H1 (cell line): ENCODE data around the gene MED29. TPM values are rescaled to one million over a fixed set of nuclear protein-coding genes. Genes with fewer than 3 reads are reported as not detected.
A peak's percentile ranks its signal among the peaks of the same experiment; 100 is the strongest.

ENCODE experiments used
- CTCF ChIA-PET: fragments of 300-600 bp; sonication (Branson Sonifier 250); formaldehyde crosslinking; loops from one replicate; lab custom pipeline; 2021; ENCODE audit not compliant: partially characterized antibody; lab: Charles Lee
- POLR2A ChIA-PET: fragments of 300-600 bp; sonication (Branson Sonifier 250); formaldehyde crosslinking; loops from one replicate; lab custom pipeline; 2021; ENCODE audit warnings: inconsistent platforms; ENCODE audit not compliant: partially characterized antibody; lab: Charles Lee
- DNase-seq, 2 experiments: peaks; one replicate each; pipeline versions ENCODE4 v3.0.0 to v3.0.0-alpha.2; 2010 to 2022; ENCODE audit warnings: low spot score in 2 of 2, low read depth in 1 of 2, mixed read lengths in 1 of 2
- FAIRE-seq: peaks from 2 replicates; lab custom pipeline; 2011; peaks lifted over from hg19 to GRCh38; lab: Jason Lieb, UNC
- H2AFZ ChIP-seq: 2 replicates; pipeline ENCODE4 v1.8.1; 2012; ENCODE audit warnings: low read length, inconsistent platforms
- H2AK5ac ChIP-seq: 2 replicates; pipeline ENCODE4 v1.6.1; 2013; ENCODE audit warnings: low read depth, low read length
- H2BK120ac ChIP-seq: replicated peaks from 2 replicates; pipeline ENCODE3; 2013; ENCODE audit warnings: low read depth, low read length, inconsistent platforms
- H2BK12ac ChIP-seq: 2 replicates; pipeline ENCODE4 v1.6.1; 2013; ENCODE audit warnings: low read depth, low read length
- H2BK15ac ChIP-seq: 2 replicates; pipeline ENCODE4 v1.6.1; 2013; ENCODE audit warnings: low read length
- H2BK20ac ChIP-seq: 2 replicates; pipeline ENCODE4 v1.6.1; 2013; ENCODE audit warnings: low read length
- H2BK5ac ChIP-seq: 2 replicates; pipeline ENCODE4 v1.6.1; 2013; ENCODE audit warnings: low read depth, low read length
- H3K14ac ChIP-seq: 2 replicates; pipeline ENCODE4 v1.6.1; 2013; ENCODE audit warnings: inconsistent platforms; ENCODE audit not compliant: insufficient read length
- H3K18ac ChIP-seq: 2 replicates; pipeline ENCODE4 v1.6.1; 2013; ENCODE audit warnings: low read length; ENCODE audit errors: extremely low read depth
- H3K23ac ChIP-seq: 2 replicates; pipeline ENCODE4 v1.6.1; 2013; ENCODE audit warnings: inconsistent platforms; ENCODE audit not compliant: insufficient read length
- H3K23me2 ChIP-seq: 2 replicates; pipeline ENCODE4 v1.6.1; 2013; ENCODE audit warnings: low read depth, low read length
- H3K27ac ChIP-seq: 2 replicates; pipeline ENCODE4 v1.6.1; 2011; ENCODE audit warnings: low read depth, low read length, inconsistent platforms
- H3K27me3 ChIP-seq, 4 experiments: replicated peaks in 1 of 4; 1 replicate in 1 of 4; 2 replicates in 3 of 4; pipeline versions ENCODE4 v1.6.1 to v1.8.1; 2011 to 2013; ENCODE audit warnings: low read length in 3 of 4, mild to moderate bottlenecking in 3 of 4, inconsistent platforms in 2 of 4, mixed read lengths in 2 of 4, moderate library complexity in 1 of 4; ENCODE audit not compliant: control insufficient read depth in 3 of 4, insufficient read depth in 3 of 4; ENCODE audit errors: extremely low read depth in 1 of 4
- H3K36me3 ChIP-seq, 4 experiments: 2 replicates each; pipeline versions ENCODE4 v1.6.1 to v1.8.1; 2011 to 2013; ENCODE audit warnings: mild to moderate bottlenecking in 4 of 4, low read length in 3 of 4, moderate library complexity in 2 of 4, control low read depth in 1 of 4, inconsistent platforms in 1 of 4; ENCODE audit not compliant: insufficient read depth in 4 of 4, control insufficient read depth in 2 of 4
- H3K4ac ChIP-seq: replicated peaks from 2 replicates; pipeline ENCODE3; 2013; ENCODE audit warnings: low read length, low read depth, mixed read lengths, inconsistent platforms; ENCODE audit not compliant: insufficient read length
- H3K4me1 ChIP-seq, 4 experiments: replicated peaks in 1 of 4; 1 replicate in 1 of 4; 2 replicates in 3 of 4; pipeline versions ENCODE4 v1.6.1 to v1.8.1; 2011 to 2013; ENCODE audit warnings: low read length in 3 of 4, inconsistent platforms in 2 of 4, mixed read lengths in 1 of 4; ENCODE audit not compliant: insufficient read depth in 4 of 4, control insufficient read depth in 3 of 4
- H3K4me2 ChIP-seq, 2 experiments: 2 replicates each; pipeline versions ENCODE4 v1.6.1 to v1.8.1; 2011 to 2013; ENCODE audit warnings: low read depth in 2 of 2, low read length in 2 of 2, control low read depth in 1 of 2, inconsistent platforms in 1 of 2, mild to moderate bottlenecking in 1 of 2; ENCODE audit not compliant: insufficient read depth in 1 of 2
- H3K4me3 ChIP-seq, 4 experiments: fragments of 200-600, 300-600 bp in 1 of 4; sonication (generic), shearing (Covaris generic), sonication (Bioruptor Twin) in 1 of 4; 2 replicates each; pipeline versions ENCODE4 v1.5.1 to v1.8.1; 2011 to 2016; ENCODE audit warnings: low read length in 4 of 4, low read depth in 3 of 4, control low read depth in 2 of 4, inconsistent platforms in 2 of 4, mild to moderate bottlenecking in 2 of 4, mixed read lengths in 1 of 4, moderate library complexity in 1 of 4; ENCODE audit not compliant: insufficient read depth in 2 of 4; ENCODE audit errors: extremely low read depth in 1 of 4
- H3K56ac ChIP-seq: replicated peaks from 2 replicates; pipeline ENCODE3; 2013; ENCODE audit warnings: low read depth, mild to moderate bottlenecking, mixed read lengths, low read length, inconsistent platforms; ENCODE audit not compliant: insufficient read length
- H3K79me1 ChIP-seq: 2 replicates; pipeline ENCODE4 v1.6.1; 2013; ENCODE audit warnings: low read depth, low read length, control low read depth
- H3K79me2 ChIP-seq, 2 experiments: 2 replicates each; pipeline versions ENCODE4 v1.6.1 to v1.8.1; 2012 to 2013; ENCODE audit warnings: low read length in 2 of 2, mild to moderate bottlenecking in 2 of 2, inconsistent platforms in 1 of 2; ENCODE audit not compliant: insufficient read depth in 2 of 2, control insufficient read depth in 1 of 2
- H3K9ac ChIP-seq, 4 experiments: replicated peaks in 1 of 4; 1 replicate in 1 of 4; 2 replicates in 3 of 4; pipeline versions ENCODE4 v1.6.1 to v1.8.1; 2011 to 2013; ENCODE audit warnings: low read depth in 3 of 4, low read length in 3 of 4, control low read depth in 2 of 4, mild to moderate bottlenecking in 2 of 4, moderate library complexity in 2 of 4, inconsistent platforms in 1 of 4; ENCODE audit errors: extremely low read depth in 1 of 4
- H3K9me3 ChIP-seq, 2 experiments: 2 replicates each; pipeline versions ENCODE4 v1.6.1 to v1.8.1; 2012 to 2013; ENCODE audit warnings: mild to moderate bottlenecking in 2 of 2, moderate library complexity in 2 of 2, control low read depth in 1 of 2, inconsistent platforms in 1 of 2, low read depth in 1 of 2, low read length in 1 of 2, mixed read lengths in 1 of 2; ENCODE audit not compliant: insufficient read depth in 2 of 2
- H4K20me1 ChIP-seq, 2 experiments: replicated peaks in 1 of 2; 2 replicates each; pipeline versions ENCODE3 to v1.8.1; 2011 to 2013; ENCODE audit warnings: inconsistent platforms in 2 of 2, low read length in 2 of 2, mild to moderate bottlenecking in 1 of 2; ENCODE audit not compliant: insufficient read depth in 2 of 2, control insufficient read depth in 1 of 2
- H4K5ac ChIP-seq: 2 replicates; pipeline ENCODE4 v1.6.1; 2013; ENCODE audit warnings: low read length, low read depth, mixed read lengths, inconsistent platforms; ENCODE audit not compliant: insufficient read length
- H4K8ac ChIP-seq: 2 replicates; pipeline ENCODE4 v1.8.0; 2013; ENCODE audit warnings: mild to moderate bottlenecking, moderate library complexity, low read length, inconsistent platforms; ENCODE audit not compliant: insufficient read depth; ENCODE audit errors: extremely low read depth
- H4K91ac ChIP-seq: replicated peaks from 2 replicates; pipeline ENCODE3; 2013; ENCODE audit warnings: low read length, mixed read lengths, inconsistent platforms; ENCODE audit not compliant: insufficient read length
- CBX8 ChIP-seq: fragments of 300-800, 300-1000 bp; sonication (generic); IDR thresholded peaks from 2 replicates; pipeline ENCODE4 v1.7.1; 2016; ENCODE audit warnings: low read depth, low read length, borderline replicate concordance
- CHD1 ChIP-seq: IDR thresholded peaks from 2 replicates; pipeline ENCODE4 v1.6.1; 2012; ENCODE audit warnings: low read depth, low read length, improper control_type of control experiment
- CHD2 ChIP-seq: IDR thresholded peaks from 2 replicates; pipeline ENCODE4 v1.6.1; 2012; ENCODE audit warnings: low read length, improper control_type of control experiment
- CREB1 ChIP-seq: IDR thresholded peaks from 2 replicates; pipeline ENCODE4 v1.6.1; 2012; ENCODE audit warnings: inconsistent platforms
- EGR1 ChIP-seq: IDR thresholded peaks from 2 replicates; pipeline ENCODE4 v1.6.1; 2011; ENCODE audit warnings: low read depth, low read length, borderline replicate concordance
- EP300 ChIP-seq, 2 experiments: IDR thresholded peaks; 1 replicate in 1 of 2; 2 replicates in 1 of 2; pipeline ENCODE4 v1.6.1; 2011 to 2012; ENCODE audit warnings: low read depth in 2 of 2, low read length in 2 of 2, mild to moderate bottlenecking in 2 of 2, borderline replicate concordance in 1 of 2, inconsistent platforms in 1 of 2, moderate library complexity in 1 of 2
- GABPA ChIP-seq: IDR thresholded peaks from 2 replicates; pipeline ENCODE4 v1.6.1; 2011; ENCODE audit warnings: mild to moderate bottlenecking, low read length, moderate library complexity, borderline replicate concordance; ENCODE audit not compliant: insufficient read depth
- KDM5A ChIP-seq: fragments of 200-600 bp; IDR thresholded peaks from 2 replicates; pipeline ENCODE4 v1.7.1; 2012; ENCODE audit warnings: mild to moderate bottlenecking, low read length, inconsistent platforms, mixed read lengths
- NANOG ChIP-seq: IDR thresholded peaks from 2 replicates; pipeline ENCODE4 v1.6.1; 2011; ENCODE audit warnings: low read length, low read depth, mild to moderate bottlenecking, inconsistent platforms; ENCODE audit not compliant: insufficient read depth, poor library complexity, severe bottlenecking
- PHF8 ChIP-seq: fragments of 200-600 bp; sonication (generic); conservative IDR thresholded peaks from 2 replicates; pipeline ENCODE4 v1.7.1; 2012; ENCODE audit warnings: low read depth, mild to moderate bottlenecking, inconsistent platforms, low read length, moderate library complexity
- POU5F1 ChIP-seq: IDR thresholded peaks from 2 replicates; pipeline ENCODE4 v1.6.1; 2011; ENCODE audit warnings: low read depth, mild to moderate bottlenecking, low read length, moderate library complexity
- TAF7 ChIP-seq: optimal IDR thresholded peaks from 2 replicates; pipeline ENCODE3; 2011; ENCODE audit warnings: low read depth, mild to moderate bottlenecking, inconsistent platforms, low read length, moderate library complexity, borderline replicate concordance
- WGBS, 2 experiments: shearing (Covaris generic) in 1 of 2; methylation state at CpG; one replicate each; pipeline versions ENCODE4 v1.1.6 to v1.1.7; 2013 to 2015; ENCODE audit warnings: low lambda C conversion rate in 2 of 2, mixed read lengths in 2 of 2, inconsistent platforms in 1 of 2, low coverage in 1 of 2, missing lambda C conversion rate in 1 of 2; ENCODE audit not compliant: insufficient replicate concordance in 2 of 2, insufficient coverage in 1 of 2, insufficient read length in 1 of 2; ENCODE audit errors: extremely low coverage in 1 of 2, missing lambda C conversion rate in 1 of 2; 5-methylcytosine and 5-hydroxymethylcytosine counted together
- polyA plus RNA-seq, 7 experiments: library from polyadenylated mRNA; depleted of rRNA in 3 of 7; stranded (reverse) in 5 of 7; unstranded in 2 of 7; fragments of >200 nt in 5 of 7; fragments of 200-250 nt in 2 of 7; gene quantifications; 1 replicate in 5 of 7; 2 replicates in 1 of 7; 4 replicates in 1 of 7; pipeline versions ENCODE4 v1.2.1 to v1.2.3, GENCODE V29; 2011 to 2013; ENCODE audit warnings: missing spikeins in 2 of 7, mixed read lengths in 2 of 7
- total RNA-seq: library from RNA; stranded (reverse); fragmentation: NEBNext Ultra II Directional; extraction: Animal tissue kit (Norgen Biotek cat#: 25700); gene quantifications from 2 replicates; pipeline ENCODE4 v1.2.1, GENCODE V29; 2021
- TF ChIP-seq, protein P1 (sequence below): IDR thresholded peaks from 2 replicates; pipeline ENCODE4 v1.6.1; 2012; ENCODE audit warnings: inconsistent platforms

The MED29 gene
- total and polyA plus RNA-seq, 2 of the 8 experiments (the other 6 are each of a cell fraction or from before 2014, with no cell fraction given) = 31.1 to 52.5 TPM

DNA sequence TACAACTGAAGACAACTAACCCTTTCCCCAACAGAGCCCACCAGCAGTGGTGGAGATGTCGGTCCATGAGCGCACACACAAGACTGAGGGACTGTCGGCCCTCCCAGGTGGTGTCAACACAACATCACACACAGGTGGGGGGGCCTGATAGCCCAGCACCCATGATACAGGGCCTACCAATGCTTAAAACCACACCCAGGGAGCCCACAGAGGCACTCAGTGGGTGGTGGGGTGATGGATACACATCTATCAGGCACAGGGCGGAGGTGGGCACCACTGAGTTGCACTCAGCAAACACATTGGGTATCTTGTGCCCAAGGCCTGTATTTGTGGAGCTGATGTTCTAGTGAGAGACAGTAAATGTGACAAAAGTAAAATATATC is 8.5 kb downstream of the MED29 start:
- no peak overlapping the region for H2BK120ac ChIP-seq
- H4K5ac ChIP-seq = no peak overlapping the region
- H3K9ac ChIP-seq = no peak overlapping the region
- H2AFZ ChIP-seq = no peak overlapping the region
- peaks cover 0 to 4% (median 2%) of the 10 kb centered on the region in 4 experiments; a peak in 2 of 8 replicates for H3K36me3 ChIP-seq
- H3K4me1 ChIP-seq = peaks cover 6 to 21% (median 14%) of the 10 kb centered on the region in 4 experiments
- no peak overlapping the region for H2BK15ac ChIP-seq
- H3K23ac ChIP-seq = no peak overlapping the region
- H2BK20ac ChIP-seq = no peak overlapping the region
- no peaks in the 10 kb centered on the region for H3K9me3 ChIP-seq
- ChIA-PET POLR2A (interaction anchor here (1.1 to 14.3 kb wide), 9 partner anchors 5 to 57 kb away, joined by 3 to 234 read pairs (median 22); partner anchors contain the start of genes MED29, PAF1, PLEKHG2 and RPS16), CTCF (interaction anchor here (1.0 to 9.5 kb wide), 3 partner anchors 10 to 15 kb away, joined by 3 to 128 read pairs (median 4); partner anchors contain the start of gene PLEKHG2)
- 0 out of 2 replicates have a peak overlapping the region, but pooled peaks have one; percentile 12 for H4K8ac ChIP-seq
- 0 out of 2 replicates have a peak overlapping the region, but pooled peaks have one; percentile 75 for H2BK12ac ChIP-seq
- H3K18ac ChIP-seq = no peak overlapping the region
- H3K27me3 ChIP-seq = no peaks in the 10 kb centered on the region
- no peak overlapping the region for H2BK5ac ChIP-seq
- H3K4ac ChIP-seq = no peak overlapping the region
- no peak overlapping the region for H2AK5ac ChIP-seq
- no peak overlapping the region for H3K4me2 ChIP-seq
- H4K20me1 ChIP-seq = peaks cover 2 to 7% of the 10 kb centered on the region in 2 experiments
- H3K79me2 ChIP-seq = no peaks in the 10 kb centered on the region
- no peak overlapping the region for H3K56ac ChIP-seq
- DNase-seq (no peak), FAIRE-seq (no peak)
- no peak overlapping the region for H3K4me3 ChIP-seq
- no peak overlapping the region for H3K27ac ChIP-seq
- H3K23me2 ChIP-seq = peaks cover 12% of the 10 kb centered on the region; the same call in 1 of the 2 replicates
- H3K14ac ChIP-seq = no peak overlapping the region
- 99% methylated on average over 4 of the region's 4 CpGs; no CpG with 5 or more reads in 1 of the 2 experiments for WGBS, 2 experiments
- H3K79me1 ChIP-seq = no peaks in the 10 kb centered on the region
- no peak overlapping the region for H4K91ac ChIP-seq
- TF ChIP-seq TAF7 (no peak), CREB1 (no peak), KDM5A (no peak), EGR1 (no peak), CHD1 (no peak), NANOG (no peak), PHF8 (no peak), GABPA (no peak), POU5F1 (no peak), EP300 (IDR thresholded peaks at IDR 0.05; ENCODE audit: borderline replicate concordance in 1 of 2, low read depth in 2 of 2, low read length in 2 of 2) (no peak), CBX8 (no peak), CHD2 (no peak)
- TF ChIP-seq, protein P1, sequence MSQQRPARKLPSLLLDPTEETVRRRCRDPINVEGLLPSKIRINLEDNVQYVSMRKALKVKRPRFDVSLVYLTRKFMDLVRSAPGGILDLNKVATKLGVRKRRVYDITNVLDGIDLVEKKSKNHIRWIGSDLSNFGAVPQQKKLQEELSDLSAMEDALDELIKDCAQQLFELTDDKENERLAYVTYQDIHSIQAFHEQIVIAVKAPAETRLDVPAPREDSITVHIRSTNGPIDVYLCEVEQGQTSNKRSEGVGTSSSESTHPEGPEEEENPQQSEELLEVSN = no peak
